Upper lobe of left lung (tissue), 6 donors: ENCODE measurements around the gene NAA80. TPM values are rescaled to one million over a fixed set of nuclear protein-coding genes. Genes with fewer than 3 reads are reported as not detected.

Source experiments
- ATAC-seq, 2 donors: fragments of 200-7000 bp; cut with Tn5 transposase; one replicate each; pipeline ENCODE4 v1.9.1; 2022; ENCODE audit warnings: mild to moderate bottlenecking in 2 of 2, moderate library complexity in 2 of 2; ENCODE audit not compliant: low FRiP score in 2 of 2
- DNase-seq, 2 donors: peaks; one replicate each; pipeline ENCODE4 v3.0.0-alpha.2; 2019 to 2020
- H3K27ac ChIP-seq, 4 donors: fragments of 200-600 bp; sonication (generic); one replicate each; pipeline ENCODE4 v1.5.1; 2016 to 2019
- H3K27me3 ChIP-seq, 4 donors: fragments of 200-600 bp; sonication (generic); one replicate each; pipeline ENCODE4 v1.5.1; 2017 to 2019
- H3K36me3 ChIP-seq, 4 donors: fragments of 200-600 bp; sonication (generic); one replicate each; pipeline ENCODE4 v1.5.1; 2016 to 2019
- H3K4me1 ChIP-seq, 4 donors: fragments of 200-600 bp; sonication (generic); one replicate each; pipeline ENCODE4 v1.5.1; 2018 to 2019
- H3K4me3 ChIP-seq, 4 donors: fragments of 200-600 bp; sonication (generic); one replicate each; pipeline ENCODE4 v1.5.1; 2017 to 2019; ENCODE audit warnings: mild to moderate bottlenecking in 2 of 4, moderate library complexity in 1 of 4
- H3K9me3 ChIP-seq, 4 donors: fragments of 200-600 bp; sonication (generic); one replicate each; pipeline ENCODE4 v1.5.1; 2018 to 2019
- EP300 ChIP-seq, 4 donors: sonication (generic); formaldehyde crosslinking; IDR thresholded peaks; one replicate each; pipeline ENCODE4 v1.5.1; 2017; ENCODE audit warnings: antibody characterized with exemption in 4 of 4, control low read depth in 2 of 4
- POLR2A ChIP-seq, 4 donors: fragments of 450-650 bp; IDR thresholded peaks; one replicate each; pipeline ENCODE4 v1.5.1; 2016 to 2017; ENCODE audit warnings: antibody characterized with exemption in 4 of 4, mild to moderate bottlenecking in 2 of 4
- POLR2AphosphoS5 ChIP-seq, 2 donors: sonication (generic); formaldehyde crosslinking; IDR thresholded peaks; one replicate each; pipeline ENCODE4 v1.5.1; 2017; ENCODE audit warnings: antibody characterized with exemption in 2 of 2
- WGBS, 2 donors: methylation state at CpG; one replicate each; pipeline ENCODE4 v1.1.5; 2017 to 2018; 5-methylcytosine and 5-hydroxymethylcytosine counted together
- total RNA-seq, 6 donors: library from RNA; depleted of rRNA in 4 of 6; stranded (reverse); fragments of >200 nt in 4 of 6; gene quantifications; one replicate each; pipeline versions ENCODE4 v1.1.0 to v1.2.1, GENCODE V29; 2016 to 2021
- TF ChIP-seq, protein P1 (sequence below), 6 experiments: fragments of 450-650 bp in 4 of 6; fragments of 200-600 bp in 2 of 6; sonication (generic) in 2 of 6; IDR thresholded peaks; one replicate each; pipeline ENCODE4 v1.5.1; 2016 to 2019; ENCODE audit warnings: antibody characterized with exemption in 6 of 6
- donor health status: DM: no; HTN: no; CAD: no; lungs with moderate emphysema.
- donor health status: DM: no; HTN: yes; CAD: no; lungs with severe emphysema.

Gene NAA80
- total RNA-seq, 6 donors from 2014 or later: 12.1 to 34.5 (median 15.1) TPM

DNA sequence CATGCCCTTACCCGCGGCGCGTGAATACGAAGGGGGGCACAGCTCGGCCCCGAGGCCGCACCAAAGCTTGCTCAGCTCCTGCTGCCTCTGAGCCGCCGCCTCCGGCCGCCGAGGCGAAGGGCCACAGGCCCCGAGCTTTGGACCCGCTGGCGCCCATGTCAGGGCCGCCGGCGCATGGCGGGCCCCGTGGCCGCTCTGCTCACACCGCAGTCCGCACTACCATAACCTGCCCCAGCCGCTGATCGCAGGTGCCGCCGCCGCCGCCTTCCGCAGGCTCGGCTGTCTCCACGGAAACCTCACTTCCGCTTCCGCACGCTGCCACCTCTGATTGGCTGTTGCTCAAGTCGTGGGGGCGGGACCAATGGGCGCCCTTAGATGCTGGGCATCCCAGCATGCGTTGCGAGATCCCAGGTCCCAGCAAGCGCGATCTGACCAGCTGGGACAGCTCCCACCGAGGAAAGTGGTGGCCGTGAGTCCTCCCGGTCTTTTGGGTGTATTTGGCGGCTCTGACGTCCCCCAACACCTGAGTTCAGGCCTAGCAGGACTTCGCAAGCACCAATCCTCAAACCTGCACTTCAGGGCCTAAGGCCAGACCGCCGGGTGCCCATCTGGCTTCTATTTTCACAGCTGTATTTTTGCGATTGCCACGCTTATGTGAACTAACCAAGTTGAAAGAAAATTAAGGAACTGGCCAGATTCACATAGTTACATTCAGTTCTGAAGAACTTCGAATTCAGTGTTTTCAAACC is 28.9 kb upstream of the NAA80 start, which contains the start of gene TUSC2:
Gene TUSC2, minus strand, starts transcription at position 281 of the 749 bp plus-strand sequence. Its CDS starts 124 bp downstream, at position 157.
- H3K9me3 ChIP-seq: no peaks in the 10 kb centered on the region
- peak; percentile 92 to 96 for ATAC-seq
- H3K36me3 ChIP-seq: peaks cover 24 to 51% (median 45%) of the 10 kb centered on the region in 4 donors
- peak; percentile 95 to 99 for DNase-seq
- H3K27me3 ChIP-seq: no peaks in the 10 kb centered on the region
- peak within 1 kb of the TSS; percentile 77 to 87 (median 86) for H3K27ac ChIP-seq
- TF ChIP-seq, protein P1, sequence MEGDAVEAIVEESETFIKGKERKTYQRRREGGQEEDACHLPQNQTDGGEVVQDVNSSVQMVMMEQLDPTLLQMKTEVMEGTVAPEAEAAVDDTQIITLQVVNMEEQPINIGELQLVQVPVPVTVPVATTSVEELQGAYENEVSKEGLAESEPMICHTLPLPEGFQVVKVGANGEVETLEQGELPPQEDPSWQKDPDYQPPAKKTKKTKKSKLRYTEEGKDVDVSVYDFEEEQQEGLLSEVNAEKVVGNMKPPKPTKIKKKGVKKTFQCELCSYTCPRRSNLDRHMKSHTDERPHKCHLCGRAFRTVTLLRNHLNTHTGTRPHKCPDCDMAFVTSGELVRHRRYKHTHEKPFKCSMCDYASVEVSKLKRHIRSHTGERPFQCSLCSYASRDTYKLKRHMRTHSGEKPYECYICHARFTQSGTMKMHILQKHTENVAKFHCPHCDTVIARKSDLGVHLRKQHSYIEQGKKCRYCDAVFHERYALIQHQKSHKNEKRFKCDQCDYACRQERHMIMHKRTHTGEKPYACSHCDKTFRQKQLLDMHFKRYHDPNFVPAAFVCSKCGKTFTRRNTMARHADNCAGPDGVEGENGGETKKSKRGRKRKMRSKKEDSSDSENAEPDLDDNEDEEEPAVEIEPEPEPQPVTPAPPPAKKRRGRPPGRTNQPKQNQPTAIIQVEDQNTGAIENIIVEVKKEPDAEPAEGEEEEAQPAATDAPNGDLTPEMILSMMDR (IDR thresholded peaks at IDR 0.05): peak in 2 of 6 experiments; percentile 31 to 38
- TF ChIP-seq EP300 (IDR thresholded peaks at IDR 0.05): no peak
- TF ChIP-seq POLR2A (IDR thresholded peaks at IDR 0.05): peak in 3 of 4 donors; percentile 22 to 86 (median 67)
- TF ChIP-seq POLR2AphosphoS5 (IDR thresholded peaks at IDR 0.05): peak; percentile 91 to 96
- 6 to 11% methylated on average over 11 to 20 of the region's 55 CpGs for WGBS, 2 donors
- H3K4me3 ChIP-seq: peak within 1 kb of the TSS; percentile 56 to 86 (median 70)
- peaks cover 37 to 65% (median 46%) of the 10 kb centered on the region in 4 donors for H3K4me1 ChIP-seq

DNA sequence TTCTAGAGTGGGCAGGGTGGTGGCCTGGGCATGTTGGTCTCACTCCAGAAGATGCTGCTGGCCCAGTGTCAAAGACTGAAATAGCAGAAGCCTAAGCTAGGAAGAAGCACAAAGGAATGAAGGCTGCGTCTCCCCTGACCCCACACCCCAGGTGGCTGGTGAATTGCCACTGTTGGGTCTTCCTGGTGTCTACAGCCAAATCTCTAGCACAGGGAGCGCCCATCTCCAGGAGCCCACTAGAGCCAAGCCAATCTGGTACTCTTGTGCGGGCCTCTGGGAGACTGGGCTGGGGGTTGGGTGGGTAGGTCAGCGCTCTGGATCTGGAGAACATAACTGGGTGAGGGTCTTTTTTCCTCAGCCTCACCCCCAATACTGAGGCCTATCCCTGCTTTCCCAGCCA is 27.9 kb upstream of the NAA80 start:
- ATAC-seq: no peak
- peak overlapping the region; percentile 77 to 87 (median 86) for H3K27ac ChIP-seq

DNA sequence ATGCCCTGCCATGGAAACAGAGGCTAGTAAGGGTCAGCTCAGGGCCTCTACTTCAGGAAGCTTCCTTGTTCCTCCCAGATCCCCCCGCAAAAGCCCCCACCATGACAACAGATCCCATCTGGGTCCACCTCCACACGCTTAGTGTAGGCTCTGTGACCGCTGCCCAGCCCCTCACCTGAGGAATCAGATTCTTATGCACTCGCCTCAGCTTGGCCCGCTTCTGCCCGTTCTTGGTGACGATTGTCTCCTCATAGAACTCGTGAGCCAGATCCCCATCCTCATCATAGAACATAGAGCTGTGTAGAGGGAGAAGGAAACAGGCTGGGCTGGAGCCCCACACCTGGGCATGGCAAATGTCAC is 27.0 kb upstream of the NAA80 start:
- Histone ChIP-seq H3K4me1 (peaks cover 43 to 70% (median 57%) of the 10 kb centered on the region in 4 donors), H3K27ac (peak overlapping the region in 2 of 4 donors; percentile 1 to 95), H3K9me3 (no peaks in the 10 kb centered on the region), H3K27me3 (no peaks in the 10 kb centered on the region), H3K4me3 (no peak overlapping the region), H3K36me3 (peaks cover 14 to 39% (median 34%) of the 10 kb centered on the region in 4 donors)
- WGBS, 2 donors: 89 to 92% methylated on average over 8 of the region's 8 CpGs
- no peak for TF ChIP-seq EP300 (IDR thresholded peaks at IDR 0.05)
- no peak for TF ChIP-seq POLR2A (IDR thresholded peaks at IDR 0.05)
- TF ChIP-seq, protein P1 (IDR thresholded peaks at IDR 0.05): no peak
- TF ChIP-seq POLR2AphosphoS5 (IDR thresholded peaks at IDR 0.05): no peak
- ATAC-seq (no peak), DNase-seq (no peak)

More for the DNA sequence above, 27.9 kb upstream of the NAA80 start:
- Histone ChIP-seq H3K4me3 (peak overlapping the region; percentile 56 to 86 (median 70)), H3K27me3 (no peaks in the 10 kb centered on the region), H3K36me3 (peaks cover 24 to 47% (median 42%) of the 10 kb centered on the region in 4 donors), H3K4me1 (peaks cover 38 to 66% (median 53%) of the 10 kb centered on the region in 4 donors), H3K9me3 (no peaks in the 10 kb centered on the region)
- TF ChIP-seq, protein P1 (IDR thresholded peaks at IDR 0.05): no peak
- TF ChIP-seq EP300 (IDR thresholded peaks at IDR 0.05) (no peak), POLR2A (IDR thresholded peaks at IDR 0.05) (no peak), POLR2AphosphoS5 (IDR thresholded peaks at IDR 0.05) (no peak)
- 53 to 75% methylated on average over 2 to 4 of the region's 4 CpGs for WGBS, 2 donors
- DNase-seq: no peak

DNA sequence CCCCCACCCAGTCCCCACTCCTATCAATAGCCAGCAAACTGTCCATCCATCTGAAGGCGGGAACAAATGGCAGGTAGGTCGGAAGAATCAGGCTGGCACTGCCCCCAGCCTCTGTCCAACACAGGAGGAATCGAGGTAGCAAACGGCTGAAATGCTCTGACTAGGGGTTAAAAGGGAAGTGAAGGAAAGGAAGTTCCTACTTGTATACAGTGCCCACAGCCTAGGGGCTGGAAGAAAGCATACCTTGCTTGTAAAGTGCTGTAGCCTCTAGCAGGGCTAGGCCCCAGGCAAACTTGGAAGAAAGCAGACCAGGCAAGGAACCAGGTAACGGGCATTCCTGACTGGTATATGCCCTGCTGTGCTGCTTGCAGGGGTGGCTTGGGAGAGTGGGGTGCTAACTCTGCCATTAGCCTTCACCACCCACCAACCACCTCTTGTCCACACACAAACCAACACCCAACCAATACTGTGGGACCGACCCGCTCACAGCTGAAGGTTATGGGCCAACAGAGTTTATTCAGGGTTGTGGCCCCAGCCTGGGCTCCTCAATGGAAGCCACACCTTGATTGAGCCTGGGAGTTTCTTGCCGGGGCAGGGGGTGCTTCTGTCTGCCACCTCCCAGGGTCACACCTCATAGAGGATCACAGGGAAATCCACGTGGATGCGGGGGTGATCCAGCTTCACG is 26.4 kb upstream of the NAA80 start:
- DNase-seq (no peak), ATAC-seq (no peak)
- H3K4me1 ChIP-seq: peaks cover 43 to 71% (median 58%) of the 10 kb centered on the region in 4 donors
- TF ChIP-seq, protein P1 (IDR thresholded peaks at IDR 0.05): no peak
- TF ChIP-seq POLR2AphosphoS5 (IDR thresholded peaks at IDR 0.05) (no peak), POLR2A (IDR thresholded peaks at IDR 0.05) (no peak), EP300 (IDR thresholded peaks at IDR 0.05) (no peak)
- H3K4me3 ChIP-seq: no peak overlapping the region
- no peaks in the 10 kb centered on the region for H3K27me3 ChIP-seq
- WGBS, 2 donors: 76 to 78% methylated on average over 9 to 11 of the region's 11 CpGs
- H3K36me3 ChIP-seq: peaks cover 9 to 39% (median 29%) of the 10 kb centered on the region in 4 donors
- H3K9me3 ChIP-seq: no peaks in the 10 kb centered on the region
- H3K27ac ChIP-seq: peak overlapping the region; percentile 94 to 97 (median 95)
